G401 (cell line): ENCODE measurements around the gene LILRB4. TPM values are rescaled to one million over a fixed set of nuclear protein-coding genes. Genes with fewer than 3 reads are reported as not detected.
"Not testable (repeated sequence)": the region's sequence is repeated elsewhere in the genome, so short reads cannot be mapped to it uniquely, and the experiment has no call there.

Source experiments
- DNase-seq: peaks from one replicate; pipeline ENCODE4 v3.0.0-alpha.2; 2015; ENCODE audit warnings: low spot score
- in situ Hi-C: cut with HindIII; loops from 2 replicates; pipeline ENCODE4 v1.10.0; 2016; ENCODE audit warnings: low sequenced_read_pairs, mixed read lengths
- total RNA-seq: library from RNA; depleted of rRNA; stranded (reverse); fragments of >200 nt; shearing (Covaris generic); gene quantifications from 2 replicates; pipeline ENCODE4 v1.2.3, GENCODE V29; 2014; rRNA removed

Gene LILRB4
- total RNA-seq, 1 experiment from 2014 or later, result not detected

DNA sequence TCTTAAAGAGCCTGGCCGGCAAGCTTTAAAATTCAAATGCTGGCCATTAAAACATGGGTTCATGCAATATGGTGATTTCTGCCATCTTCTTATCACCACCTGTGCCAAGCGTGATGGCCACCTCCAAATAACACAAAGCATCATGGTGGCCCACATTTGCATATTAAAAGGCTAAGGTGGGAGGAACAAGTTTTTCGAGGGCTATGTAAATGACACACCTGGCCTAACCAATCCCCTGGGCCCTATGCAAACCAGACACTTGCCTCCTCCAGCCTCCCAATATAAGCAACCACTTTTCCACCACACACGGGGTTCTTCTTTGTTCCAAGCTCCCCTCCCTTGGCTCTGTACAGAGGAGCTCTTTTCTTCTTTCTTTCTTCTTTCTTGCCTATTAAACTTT, 14.4 kb downstream of the LILRB4 start:
- in situ Hi-C loops, result no loop called here
- DNase-seq, result no peak

GRCh38 chr19:54681596-54681995, 18.8 kb downstream of the LILRB4 start:
- in situ Hi-C loops, DNase-seq: not testable (repeated sequence)

DNA sequence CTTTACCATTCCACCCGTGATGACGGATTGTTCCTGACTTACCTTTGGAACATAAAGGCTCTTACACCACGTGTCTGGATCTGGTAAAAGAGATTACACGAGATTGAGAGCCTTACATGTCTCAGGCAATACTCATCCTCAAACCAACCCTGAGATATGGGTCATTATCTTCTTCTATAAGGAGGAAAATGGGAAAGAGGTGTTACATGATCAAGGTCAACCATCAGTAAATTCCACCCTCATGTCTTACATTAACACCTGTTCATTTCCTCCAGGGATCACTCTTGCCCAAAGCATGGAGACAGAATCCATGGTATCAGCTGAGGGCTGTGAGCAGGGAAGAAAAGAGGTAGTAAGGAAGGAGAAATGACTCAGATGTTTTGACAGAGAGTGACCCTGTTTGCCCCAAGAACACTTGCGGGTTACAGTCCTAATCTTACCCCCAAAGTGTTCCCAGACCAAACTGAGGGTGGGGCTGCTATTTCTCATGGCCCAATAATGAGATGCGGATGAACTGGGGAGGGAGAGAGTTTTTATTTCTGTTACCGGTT, 19.6 kb downstream of the LILRB4 start:
- in situ Hi-C loops, result no loop called here
- DNase-seq, result no peak

DNA sequence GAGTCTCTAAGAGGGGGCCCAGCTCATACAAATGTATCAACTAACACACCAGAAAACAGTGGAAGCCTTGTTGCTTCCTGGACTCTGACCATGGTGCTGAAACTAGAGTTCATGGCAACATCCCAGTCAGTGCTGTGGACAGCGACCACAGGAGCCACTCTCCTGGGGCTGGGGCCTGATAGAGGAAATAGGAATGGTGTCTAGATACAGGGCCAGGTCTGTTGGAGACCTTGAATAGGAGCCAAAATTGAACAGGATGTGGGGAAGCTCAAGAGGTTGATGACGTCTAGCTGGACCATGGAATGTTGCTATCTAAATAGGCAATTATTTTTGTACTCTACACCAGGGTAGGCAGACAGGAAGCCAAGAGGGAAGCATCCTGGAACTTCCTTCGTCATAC, 21.7 kb downstream of the LILRB4 start:
- in situ Hi-C loops, result no loop called here
- no peak for DNase-seq

GRCh38 chr19:54691582-54692297, 29.0 kb downstream of the LILRB4 start:
- DNase-seq, result no peak
- in situ Hi-C loops, result no loop called here

DNA sequence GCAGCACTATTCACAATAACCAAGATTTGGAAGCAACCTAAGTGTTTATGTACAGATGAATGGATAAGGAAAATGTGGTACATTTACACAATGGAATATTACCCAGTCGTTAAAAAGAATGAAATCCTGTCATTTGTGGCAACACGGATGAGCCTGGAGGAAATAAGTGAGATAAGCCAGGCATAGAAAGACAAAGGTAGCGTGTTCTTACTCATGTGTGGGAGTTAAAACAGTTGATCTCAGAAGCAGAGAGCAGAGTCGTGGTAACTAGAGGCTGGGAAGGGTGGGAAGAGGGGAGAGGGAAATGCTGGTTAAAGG, 29.5 kb downstream of the LILRB4 start:
- DNase-seq, result no peak
- in situ Hi-C loops, result no loop called here

DNA sequence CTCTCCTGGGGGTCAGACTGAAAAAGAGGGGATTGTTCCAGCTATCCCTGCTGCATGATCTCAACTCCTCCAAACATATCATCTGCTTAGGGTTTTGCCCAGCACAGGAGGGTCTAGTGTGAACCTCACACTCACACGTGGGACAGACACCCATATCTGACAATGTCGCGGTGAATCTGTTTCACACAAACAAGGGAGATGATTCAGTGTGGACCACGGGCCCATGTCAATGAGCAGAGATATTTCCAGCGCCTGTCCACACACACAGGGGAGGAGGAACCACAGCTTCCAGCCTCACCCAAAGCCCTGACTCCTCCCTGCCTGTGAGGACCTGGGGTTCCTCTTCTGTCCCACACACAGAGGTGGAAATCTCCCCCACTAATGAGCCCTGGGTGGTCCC, 31.9 kb downstream of the LILRB4 start:
- DNase-seq, result no peak
- in situ Hi-C loops, result no loop called here

GRCh38 chr19:54696117-54696548, 33.3 kb downstream of the LILRB4 start:
- no peak for DNase-seq
- in situ Hi-C loops, result no loop called here

GRCh38 chr19:54696766-54697165, 34.0 kb downstream of the LILRB4 start:
- in situ Hi-C loops, result no loop called here
- DNase-seq, result no peak

GRCh38 chr19:54697716-54698115, 34.9 kb downstream of the LILRB4 start:
- in situ Hi-C loops, DNase-seq: not testable (repeated sequence)

- DNase-seq, result no peak
- in situ Hi-C loops, result no loop called here
Measured at GRCh38 chr19:54704928-54705327, 42.1 kb downstream of the LILRB4 start.

DNA sequence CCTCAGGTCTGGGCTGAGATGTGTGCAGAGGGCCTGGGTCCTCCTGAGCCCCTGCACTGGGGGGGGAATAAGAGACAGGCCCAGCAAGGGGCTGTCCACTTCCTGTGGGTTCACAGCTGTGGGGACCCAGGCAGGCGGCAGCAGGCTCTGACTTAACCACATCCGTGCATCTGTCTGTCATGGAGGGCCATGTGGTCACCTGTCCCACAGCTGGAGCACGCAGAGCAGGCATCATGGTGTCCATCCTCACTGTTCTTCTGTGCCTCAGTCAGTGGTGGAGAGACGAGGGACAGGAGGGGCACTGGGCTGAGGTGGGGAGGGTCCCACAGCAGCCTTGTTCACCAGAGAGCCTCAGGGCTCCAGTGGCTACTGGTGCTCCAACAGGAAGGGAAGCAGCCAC, 45.2 kb downstream of the LILRB4 start:
- in situ Hi-C loops, result no loop called here
- DNase-seq, result no peak

- DNase-seq, result no peak
- in situ Hi-C loops, result no loop called here
Measured at GRCh38 chr19:54708781-54709180, 46.0 kb downstream of the LILRB4 start.

DNA sequence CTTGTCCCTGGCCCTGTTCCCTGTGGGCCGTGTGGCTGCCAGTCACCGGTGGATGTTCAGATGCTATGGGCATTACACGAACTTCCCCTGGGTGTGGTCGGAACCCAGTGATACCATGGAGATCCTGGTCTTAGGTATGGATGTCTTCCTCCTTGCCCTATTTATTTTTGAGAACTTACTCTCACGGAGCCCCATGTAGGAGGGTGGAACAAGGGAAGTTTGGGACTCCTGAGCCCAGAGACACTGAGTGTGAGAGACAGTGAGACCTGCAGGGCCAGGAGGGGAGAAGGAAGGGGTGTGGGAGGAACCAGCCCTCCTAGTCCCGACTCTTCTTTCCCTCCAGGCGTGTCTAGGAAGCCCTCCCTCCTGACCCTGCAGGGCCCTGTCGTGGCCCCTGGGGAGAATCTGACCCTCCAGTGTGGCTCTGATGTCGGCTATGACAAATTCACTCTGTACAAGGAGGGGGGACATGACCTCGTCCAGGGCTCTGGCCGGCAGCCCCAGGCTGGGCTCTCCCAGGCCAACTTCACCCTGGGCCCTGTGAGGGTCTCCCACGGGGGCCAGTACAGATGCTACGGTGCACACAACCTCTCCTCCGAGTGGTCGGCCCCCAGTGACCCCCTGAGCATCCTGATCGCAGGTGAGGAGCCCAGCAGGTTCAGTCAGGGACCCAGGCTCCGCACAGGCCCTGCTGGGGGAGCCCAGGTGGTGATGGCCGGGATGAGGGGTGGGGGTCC, 46.6 kb downstream of the LILRB4 start:
- no peak for DNase-seq
- in situ Hi-C loops, result no loop called here

GRCh38 chr19:54709956-54710355, 47.2 kb downstream of the LILRB4 start:
- DNase-seq, in situ Hi-C loops: not testable (repeated sequence)

Other genes starting within 250 kb of the LILRB4 start
- 0.10 and 0.12 TPM in 2 replicates for gene TTYH1, start 247.5 kb upstream of the LILRB4 start, total RNA-seq
- gene LENG8, start 213.8 kb upstream of the LILRB4 start, total RNA-seq, result 5.3 and 12.4 TPM in 2 replicates
- gene LENG9, start 199.2 kb upstream of the LILRB4 start, total RNA-seq, result 20.6 and 20.7 TPM in 2 replicates
- 85.4 and 87.3 TPM in 2 replicates for gene CDC42EP5, start 189.7 kb upstream of the LILRB4 start, total RNA-seq
- not detected in 2 replicates for gene LAIR2, start 160.2 kb upstream of the LILRB4 start, total RNA-seq
- not detected in 2 replicates for gene LILRA2, start 89.2 kb upstream of the LILRB4 start, total RNA-seq
- gene LILRA1, start 69.4 kb upstream of the LILRB4 start, total RNA-seq, result not detected in 2 replicates
- not detected in 2 replicates for gene LILRB1, start 32.5 kb upstream of the LILRB4 start, total RNA-seq
- gene KIR3DL3, start 61.5 kb downstream of the LILRB4 start, total RNA-seq, result not detected in 2 replicates
- gene KIR2DL3, start 75.5 kb downstream of the LILRB4 start, total RNA-seq, result not detected in 2 replicates
- not detected in 2 replicates for gene KIR2DL1, start 106.8 kb downstream of the LILRB4 start, total RNA-seq
- gene KIR2DL4, start 140.6 kb downstream of the LILRB4 start, total RNA-seq, result not detected in 2 replicates
- gene KIR3DL1, start 153.5 kb downstream of the LILRB4 start, total RNA-seq, result not detected in 2 replicates
- gene KIR2DS4, start 169.7 kb downstream of the LILRB4 start, total RNA-seq, result not detected in 2 replicates
- not detected in 2 replicates for gene KIR3DL2, start 187.5 kb downstream of the LILRB4 start, total RNA-seq
- not detected in 2 replicates for gene FCAR, start 211.2 kb downstream of the LILRB4 start, total RNA-seq
- not detected in 2 replicates for gene NCR1, start 243.2 kb downstream of the LILRB4 start, total RNA-seq